Endodermal cell (in vitro differentiated cells): Measurements from ENCODE around the gene ARHGAP6. TPM values are rescaled to one million over a fixed set of nuclear protein-coding genes. Genes with fewer than 3 reads are reported as not detected.

Experiments used
- DNase-seq: peaks from one replicate; pipeline ENCODE4 v3.0.0-alpha.2; 2017
- H3K27ac ChIP-seq: 2 replicates; pipeline ENCODE4 v1.5.1; 2013; ENCODE audit warnings: mild to moderate bottlenecking, low read depth, low read length, moderate library complexity
- H3K27me3 ChIP-seq: 2 replicates; pipeline ENCODE4 v1.6.1; 2013; ENCODE audit warnings: mild to moderate bottlenecking, low read length, moderate library complexity; ENCODE audit not compliant: insufficient read depth, control insufficient read depth, poor library complexity, severe bottlenecking
- H3K36me3 ChIP-seq: 2 replicates; pipeline ENCODE4 v1.7.0; 2013; ENCODE audit warnings: mild to moderate bottlenecking, low read length, moderate library complexity; ENCODE audit not compliant: control insufficient read depth, insufficient read depth
- H3K4me1 ChIP-seq: one replicate; pipeline ENCODE4 v1.7.0; 2013; ENCODE audit warnings: low read length; ENCODE audit not compliant: control insufficient read depth, insufficient read depth
- H3K4me3 ChIP-seq: 2 replicates; pipeline ENCODE4 v1.5.1; 2013; ENCODE audit warnings: mild to moderate bottlenecking, low read length, moderate library complexity
- H3K9ac ChIP-seq: 2 replicates; pipeline ENCODE4 v1.6.1; 2013; ENCODE audit warnings: mild to moderate bottlenecking, low read length, moderate library complexity; ENCODE audit not compliant: poor library complexity, severe bottlenecking; ENCODE audit errors: extremely low read depth
- H3K9me3 ChIP-seq: 2 replicates; pipeline ENCODE4 v1.6.1; 2013; ENCODE audit warnings: mild to moderate bottlenecking, low read length, moderate library complexity; ENCODE audit not compliant: control insufficient read depth
- H3K27ac Mint-ChIP-seq: 2 replicates; pipeline ENCODE4 v1.8.0; 2020; ENCODE audit warnings: mixed read lengths
- H3K27me3 Mint-ChIP-seq: 2 replicates; pipeline ENCODE4 v1.8.0; 2021; ENCODE audit warnings: mild to moderate bottlenecking, mixed read lengths; ENCODE audit not compliant: insufficient read depth
- H3K36me3 Mint-ChIP-seq: 2 replicates; pipeline ENCODE4 v1.8.0; 2020; ENCODE audit warnings: low read depth, mixed read lengths
- H3K4me1 Mint-ChIP-seq: 2 replicates; pipeline ENCODE4 v1.8.0; 2020; ENCODE audit warnings: mixed read lengths
- H3K4me3 Mint-ChIP-seq: 2 replicates; pipeline ENCODE4 v1.8.0; 2020; ENCODE audit warnings: mild to moderate bottlenecking, moderate library complexity, mixed read lengths
- H3K9me3 Mint-ChIP-seq: 2 replicates; pipeline ENCODE4 v1.8.0; 2020; ENCODE audit warnings: mild to moderate bottlenecking, mixed read lengths
- WGBS, 2 experiments: methylation state at CpG; one replicate each; pipeline versions ENCODE4 v1.1.5 to v1.1.7; 2013; ENCODE audit warnings: missing lambda C conversion rate in 2 of 2, mixed read lengths in 1 of 2; ENCODE audit not compliant: insufficient coverage in 1 of 2, insufficient read length in 1 of 2; 5-methylcytosine and 5-hydroxymethylcytosine counted together
- total RNA-seq, 2 donors: library from RNA; stranded (reverse); fragmentation: NEBNext Ultra II Directional in 1 of 2; extraction: Animal tissue kit (Norgen Biotek cat#: 25700) in 1 of 2; gene quantifications; 2 replicates in 1 of 2; 3 replicates in 1 of 2; pipeline ENCODE4 v1.2.1, GENCODE V29; 2021
- TF ChIP-seq, protein P1 (sequence below): fragments of 200-600 bp; sonication (generic); conservative IDR thresholded peaks from 2 replicates; pipeline ENCODE4 v1.5.0; 2021; ENCODE audit warnings: antibody characterized with exemption, mild to moderate bottlenecking

The ARHGAP6 gene
- total RNA-seq, 2 donors from 2014 or later, result 0.48 to 0.73 TPM

- Histone ChIP-seq H3K9me3 (no peaks in the 10 kb centered on the region), H3K27ac (no peak overlapping the region), H3K4me1 (no peaks in the 10 kb centered on the region), H3K36me3 (no peaks in the 10 kb centered on the region), H3K4me3 (no peak overlapping the region), H3K27me3 (no peaks in the 10 kb centered on the region), H3K9ac (no peak overlapping the region)
- 84% methylated on average over 2 of the region's 3 CpGs; no CpG with 5 or more reads in 1 of the 2 experiments for WGBS, 2 experiments
- peaks cover 40% of the 10 kb centered on the region for H3K9me3 Mint-ChIP-seq
- H3K27ac Mint-ChIP-seq, result no peak overlapping the region
- no peaks in the 10 kb centered on the region for H3K4me1 Mint-ChIP-seq
- DNase-seq, result no peak
- H3K36me3 Mint-ChIP-seq, result no peaks in the 10 kb centered on the region
- no peaks in the 10 kb centered on the region for H3K27me3 Mint-ChIP-seq
- TF ChIP-seq, protein P1, sequence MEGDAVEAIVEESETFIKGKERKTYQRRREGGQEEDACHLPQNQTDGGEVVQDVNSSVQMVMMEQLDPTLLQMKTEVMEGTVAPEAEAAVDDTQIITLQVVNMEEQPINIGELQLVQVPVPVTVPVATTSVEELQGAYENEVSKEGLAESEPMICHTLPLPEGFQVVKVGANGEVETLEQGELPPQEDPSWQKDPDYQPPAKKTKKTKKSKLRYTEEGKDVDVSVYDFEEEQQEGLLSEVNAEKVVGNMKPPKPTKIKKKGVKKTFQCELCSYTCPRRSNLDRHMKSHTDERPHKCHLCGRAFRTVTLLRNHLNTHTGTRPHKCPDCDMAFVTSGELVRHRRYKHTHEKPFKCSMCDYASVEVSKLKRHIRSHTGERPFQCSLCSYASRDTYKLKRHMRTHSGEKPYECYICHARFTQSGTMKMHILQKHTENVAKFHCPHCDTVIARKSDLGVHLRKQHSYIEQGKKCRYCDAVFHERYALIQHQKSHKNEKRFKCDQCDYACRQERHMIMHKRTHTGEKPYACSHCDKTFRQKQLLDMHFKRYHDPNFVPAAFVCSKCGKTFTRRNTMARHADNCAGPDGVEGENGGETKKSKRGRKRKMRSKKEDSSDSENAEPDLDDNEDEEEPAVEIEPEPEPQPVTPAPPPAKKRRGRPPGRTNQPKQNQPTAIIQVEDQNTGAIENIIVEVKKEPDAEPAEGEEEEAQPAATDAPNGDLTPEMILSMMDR, result no peak
- no peak overlapping the region for H3K4me3 Mint-ChIP-seq
Observed at GRCh38 chrX:11683057-11683456, 17.3 kb upstream of the ARHGAP6 start.

GRCh38 chrX:11678158-11678557 is 12.4 kb upstream of the ARHGAP6 start:
- Mint-ChIP-seq H3K4me1 (no peaks in the 10 kb centered on the region), H3K4me3 (no peak overlapping the region), H3K27me3 (peaks cover 9% of the 10 kb centered on the region)

GRCh38 chrX:11672213-11672612 is 6.5 kb upstream of the ARHGAP6 start:
- Mint-ChIP-seq H3K4me1 (no peaks in the 10 kb centered on the region), H3K27me3 (peaks cover 57% of the 10 kb centered on the region), H3K36me3 (no peaks in the 10 kb centered on the region), H3K9me3 (peaks cover 43% of the 10 kb centered on the region), H3K4me3 (no peak overlapping the region), H3K27ac (no peak overlapping the region)
- Histone ChIP-seq H3K36me3 (no peaks in the 10 kb centered on the region), H3K9ac (no peak overlapping the region), H3K9me3 (no peaks in the 10 kb centered on the region), H3K4me1 (no peaks in the 10 kb centered on the region), H3K27me3 (peaks cover 44% of the 10 kb centered on the region), H3K27ac (no peak overlapping the region), H3K4me3 (no peak overlapping the region)
- TF ChIP-seq, protein P1, result no peak
- 98% methylated on average over 4 of the region's 4 CpGs; no CpG with 5 or more reads in 1 of the 2 experiments for WGBS, 2 experiments
- no peak for DNase-seq

More at GRCh38 chrX:11678158-11678557, 12.4 kb upstream of the ARHGAP6 start:
- Histone ChIP-seq H3K4me3 (no peak overlapping the region), H3K36me3 (no peaks in the 10 kb centered on the region), H3K9ac (no peak overlapping the region), H3K9me3 (no peaks in the 10 kb centered on the region), H3K27ac (no peak overlapping the region), H3K27me3 (no peaks in the 10 kb centered on the region), H3K4me1 (no peaks in the 10 kb centered on the region)
- WGBS, 2 experiments, result 0 to 57% methylated on average over 1 to 4 of the region's 5 CpGs
- Mint-ChIP-seq H3K9me3 (peaks cover 36% of the 10 kb centered on the region), H3K27ac (no peak overlapping the region), H3K36me3 (no peaks in the 10 kb centered on the region)
- no peak for DNase-seq
- TF ChIP-seq, protein P1, result peak; percentile 69
